HG03196 (cell line): ENCODE measurements around the gene STAT1.
"Not testable (repeated sequence)": the region's sequence is repeated elsewhere in the genome, so short reads cannot be mapped to it uniquely, and the experiment has no call there.

Source experiments
- ATAC-seq: cut with Tn5 transposase; IDR thresholded peaks from one replicate; pipeline ENCODE4 v1.9.1; 2021; ENCODE audit not compliant: unreplicated experiment

Gene STAT1

GRCh38 chr2:190965580-190966222 lies 48.3 kb downstream of the STAT1 start:
- no peak for ATAC-seq

GRCh38 chr2:190964170-190964795 lies 49.7 kb downstream of the STAT1 start:
- no peak for ATAC-seq

GRCh38 chr2:190963088-190963487 lies 50.9 kb downstream of the STAT1 start:
- ATAC-seq, result no peak

- ATAC-seq, result no peak
These were observed 52.0 kb downstream of the STAT1 start for GRCh38 chr2:190961918-190962487.

GRCh38 chr2:190961117-190961516 lies 52.9 kb downstream of the STAT1 start:
- ATAC-seq, result not testable (repeated sequence)

- ATAC-seq, result no peak
These were observed 53.8 kb downstream of the STAT1 start for GRCh38 chr2:190959911-190960788.

GRCh38 chr2:190953257-190953656 lies 60.7 kb downstream of the STAT1 start:
- ATAC-seq, result no peak

GRCh38 chr2:190950566-190950991 lies 63.4 kb downstream of the STAT1 start:
- ATAC-seq, result no peak

GRCh38 chr2:190948671-190949070 lies 65.3 kb downstream of the STAT1 start:
- no peak for ATAC-seq

- peak; percentile 72 for ATAC-seq
These were observed 66.2 kb downstream of the STAT1 start for GRCh38 chr2:190947711-190948251.

- no peak for ATAC-seq
These were observed 66.8 kb downstream of the STAT1 start for GRCh38 chr2:190947141-190947540.

- ATAC-seq, result no peak
These were observed 70.3 kb downstream of the STAT1 start for GRCh38 chr2:190943706-190944105.

- ATAC-seq, result no peak
These were observed 71.3 kb downstream of the STAT1 start for GRCh38 chr2:190942697-190943096.

GRCh38 chr2:190941571-190941970 lies 72.4 kb downstream of the STAT1 start:
- no peak for ATAC-seq

GRCh38 chr2:190940454-190940853 lies 73.5 kb downstream of the STAT1 start:
- ATAC-seq, result no peak

- ATAC-seq, result no peak
These were observed 75.1 kb downstream of the STAT1 start for GRCh38 chr2:190938771-190939335.

- ATAC-seq, result no peak
These were observed 78.9 kb downstream of the STAT1 start for GRCh38 chr2:190935054-190935453.

GRCh38 chr2:190933361-190933760 lies 80.6 kb downstream of the STAT1 start:
- no peak for ATAC-seq

- ATAC-seq, result no peak
These were observed 81.5 kb downstream of the STAT1 start for GRCh38 chr2:190932514-190932913.

- ATAC-seq, result no peak
These were observed 83.6 kb downstream of the STAT1 start for GRCh38 chr2:190930411-190930810.

- ATAC-seq, result no peak
These were observed 84.1 kb downstream of the STAT1 start for GRCh38 chr2:190929919-190930318.
